MCF 10A (cell line): ENCODE data around the gene HACD1. TPM values are rescaled to one million over a fixed set of nuclear protein-coding genes. Genes with fewer than 3 reads are reported as not detected.
"Not testable (repeated sequence)": the region's sequence is repeated elsewhere in the genome, so short reads cannot be mapped to it uniquely, and the experiment has no call there.

ENCODE experiments used
- BruUV-seq: library from RNA; stranded (reverse); fragments of 400-500 nt; replicated peaks from 2 replicates; lab custom pipeline; 2021; lab: Mats Ljungman, UMichigan
- CTCF ChIA-PET: fragments of 300-600 bp; sonication (Branson Sonifier 250); formaldehyde crosslinking; extraction: SDS; loops from one replicate; lab custom pipeline; 2021; ENCODE audit warnings: antibody characterized with exemption, inconsistent platforms; lab: Yijun Ruan, JAX
- POLR2A ChIA-PET: fragments of 300-600, 350-650 bp; sonication (Branson Sonifier 250); formaldehyde crosslinking; extraction: SDS; loops from one replicate; lab custom pipeline; 2020; ENCODE audit warnings: antibody characterized with exemption, inconsistent platforms; lab: Yijun Ruan, JAX
- DNase-seq: peaks from one replicate; pipeline ENCODE4 v3.0.0-alpha.2; 2018; ENCODE audit not compliant: unreplicated experiment
- H3K27ac Mint-ChIP-seq: one replicate; pipeline ENCODE4 v1.8.0; 2022; ENCODE audit warnings: mild to moderate bottlenecking, low read depth, mixed read lengths; ENCODE audit not compliant: unreplicated experiment
- H3K27me3 Mint-ChIP-seq: one replicate; pipeline ENCODE4 v1.8.0; 2022; ENCODE audit warnings: mixed read lengths; ENCODE audit not compliant: insufficient read depth, unreplicated experiment
- H3K36me3 Mint-ChIP-seq: one replicate; pipeline ENCODE4 v1.8.0; 2022; ENCODE audit warnings: mild to moderate bottlenecking, moderate library complexity, mixed read lengths; ENCODE audit not compliant: insufficient read depth, unreplicated experiment
- H3K4me1 Mint-ChIP-seq: one replicate; pipeline ENCODE4 v1.8.0; 2022; ENCODE audit warnings: mixed read lengths; ENCODE audit not compliant: insufficient read depth, unreplicated experiment
- H3K4me3 Mint-ChIP-seq: one replicate; pipeline ENCODE4 v1.8.0; 2022; ENCODE audit warnings: mild to moderate bottlenecking, moderate library complexity, mixed read lengths; ENCODE audit not compliant: unreplicated experiment
- H3K9me3 Mint-ChIP-seq: one replicate; pipeline ENCODE4 v1.8.0; 2022; ENCODE audit warnings: mixed read lengths; ENCODE audit not compliant: unreplicated experiment
- intact Hi-C: fragments of 100-400 bp; cut with micrococcal nuclease; formaldehyde crosslinking; loops from 2 replicates; pipeline ENCODE4 v1.14.1; 2022
- total RNA-seq: library from RNA; stranded (reverse); gene quantifications from 2 replicates; pipeline ENCODE4 v1.2.3, GENCODE V29; 2022
- TF ChIP-seq, protein P1 (sequence below): fragments of 200-600 bp; IDR thresholded peaks from one replicate; pipeline ENCODE4 v1.8.0; 2022; ENCODE audit warnings: antibody characterized with exemption, mild to moderate bottlenecking; ENCODE audit not compliant: unreplicated experiment

HACD1 gene
- total RNA-seq, 1 experiment from 2014 or later = 34.2 TPM

- peak; percentile 85 for DNase-seq
- Mint-ChIP-seq H3K4me3 (peak overlapping the region; percentile 95), H3K4me1 (peaks cover 12% of the 10 kb centered on the region), H3K9me3 (no peaks in the 10 kb centered on the region), H3K27me3 (no peaks in the 10 kb centered on the region), H3K27ac (peak overlapping the region; percentile 100), H3K36me3 (peaks cover 9% of the 10 kb centered on the region)
- intact Hi-C loops = loop anchor here (1.0 kb wide), 1 partner anchor 26 kb away; the partner anchor contains the start of gene HACD1
- ChIA-PET POLR2A (interaction anchor here (0.6 to 6.3 kb wide), 34 partner anchors 10 to 1783 kb away, joined by 3 to 151 read pairs (median 4); partner anchors contain the start of genes HACD1, MINDY3 and RSU1), CTCF (interaction anchor here (0.6 to 3.7 kb wide), 6 partner anchors 22 to 94 kb away, joined by 3 to 33 read pairs (median 6); partner anchors contain the start of gene HACD1)
- TF ChIP-seq, protein P1, sequence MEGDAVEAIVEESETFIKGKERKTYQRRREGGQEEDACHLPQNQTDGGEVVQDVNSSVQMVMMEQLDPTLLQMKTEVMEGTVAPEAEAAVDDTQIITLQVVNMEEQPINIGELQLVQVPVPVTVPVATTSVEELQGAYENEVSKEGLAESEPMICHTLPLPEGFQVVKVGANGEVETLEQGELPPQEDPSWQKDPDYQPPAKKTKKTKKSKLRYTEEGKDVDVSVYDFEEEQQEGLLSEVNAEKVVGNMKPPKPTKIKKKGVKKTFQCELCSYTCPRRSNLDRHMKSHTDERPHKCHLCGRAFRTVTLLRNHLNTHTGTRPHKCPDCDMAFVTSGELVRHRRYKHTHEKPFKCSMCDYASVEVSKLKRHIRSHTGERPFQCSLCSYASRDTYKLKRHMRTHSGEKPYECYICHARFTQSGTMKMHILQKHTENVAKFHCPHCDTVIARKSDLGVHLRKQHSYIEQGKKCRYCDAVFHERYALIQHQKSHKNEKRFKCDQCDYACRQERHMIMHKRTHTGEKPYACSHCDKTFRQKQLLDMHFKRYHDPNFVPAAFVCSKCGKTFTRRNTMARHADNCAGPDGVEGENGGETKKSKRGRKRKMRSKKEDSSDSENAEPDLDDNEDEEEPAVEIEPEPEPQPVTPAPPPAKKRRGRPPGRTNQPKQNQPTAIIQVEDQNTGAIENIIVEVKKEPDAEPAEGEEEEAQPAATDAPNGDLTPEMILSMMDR = no peak
- TSS peak; percentile 84 for BruUV-seq
Observed at GRCh38 chr10:17643339-17643754, 26.2 kb upstream of the HACD1 start.

DNA sequence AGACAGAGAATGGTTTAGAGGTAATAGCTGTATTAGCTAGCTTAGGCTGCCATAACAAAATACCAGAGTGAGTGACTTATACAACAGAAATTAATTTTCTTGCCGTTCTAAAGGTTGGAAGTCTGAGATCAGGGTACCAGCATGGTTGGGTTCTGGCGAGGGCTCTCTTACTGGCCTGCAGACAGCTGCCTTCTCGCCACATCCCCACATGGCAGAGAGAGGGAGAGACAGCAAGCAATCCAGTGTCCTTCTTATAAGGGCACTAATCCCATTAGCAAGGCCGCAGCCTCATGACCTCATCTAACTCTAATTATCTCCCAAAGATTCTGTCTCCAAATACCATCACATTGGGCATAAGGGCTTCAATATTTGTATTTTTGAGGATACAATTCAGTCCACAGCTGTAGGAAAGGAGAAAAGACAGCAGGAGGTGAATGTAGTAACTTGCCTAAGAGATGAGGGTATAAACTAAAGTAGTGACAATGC, 23.2 kb upstream of the HACD1 start:
- Mint-ChIP-seq H3K27ac (no peak overlapping the region), H3K36me3 (peaks cover 9% of the 10 kb centered on the region), H3K9me3 (no peaks in the 10 kb centered on the region), H3K4me1 (peaks cover under 1% of the 10 kb centered on the region), H3K27me3 (no peaks in the 10 kb centered on the region), H3K4me3 (no peak overlapping the region)
- TF ChIP-seq, protein P1 = no peak
- CTCF ChIA-PET = interaction anchor here (1.3 kb wide), 1 partner anchor 96 kb away, joined by 5 read pairs; no protein-coding TSS in a partner anchor
- no TSS peak for BruUV-seq
- intact Hi-C loops = no loop called here
- POLR2A ChIA-PET = no interaction called here
- no peak for DNase-seq

GRCh38 chr10:17637869-17638268, 20.7 kb upstream of the HACD1 start:
- no peaks in the 10 kb centered on the region for H3K9me3 Mint-ChIP-seq
- no peaks in the 10 kb centered on the region for H3K4me1 Mint-ChIP-seq
- CTCF ChIA-PET = interaction anchor here (0.6 to 2.9 kb wide), 4 partner anchors 20 to 544 kb away, joined by 4 to 13 read pairs (median 6); partner anchors contain the start of gene HACD1
- no peak for DNase-seq
- no peak overlapping the region for H3K4me3 Mint-ChIP-seq
- no TSS peak for BruUV-seq
- H3K27me3 Mint-ChIP-seq = no peaks in the 10 kb centered on the region
- H3K27ac Mint-ChIP-seq = no peak overlapping the region
- intact Hi-C loops = no loop called here
- POLR2A ChIA-PET = interaction anchor here (0.6 to 1.0 kb wide), 2 partner anchors 21 to 1022 kb away, joined by 3 read pairs; partner anchors contain the start of gene HACD1
- TF ChIP-seq, protein P1 = no peak
- no peaks in the 10 kb centered on the region for H3K36me3 Mint-ChIP-seq

- Mint-ChIP-seq H3K27me3 (no peaks in the 10 kb centered on the region), H3K9me3 (no peaks in the 10 kb centered on the region), H3K27ac (no peak overlapping the region), H3K4me1 (no peaks in the 10 kb centered on the region), H3K36me3 (no peaks in the 10 kb centered on the region), H3K4me3 (no peak overlapping the region)
- ChIA-PET CTCF (interaction anchor here (1.0 to 1.3 kb wide), 2 partner anchors 11 to 27 kb away, joined by 3 to 5 read pairs; no protein-coding TSS in a partner anchor), POLR2A (interaction anchor here (0.6 to 3.8 kb wide), 5 partner anchors 11 to 55 kb away, joined by 3 to 23 read pairs (median 4); partner anchors contain the start of genes HACD1 and STAM)
- DNase-seq = no peak
- no TSS peak for BruUV-seq
- intact Hi-C loops = no loop called here
- TF ChIP-seq, protein P1 = no peak
Observed at GRCh38 chr10:17633353-17633752, 16.2 kb upstream of the HACD1 start.

- H3K4me1 Mint-ChIP-seq, intact Hi-C loops, DNase-seq, H3K4me3 Mint-ChIP-seq, BruUV-seq, H3K27ac Mint-ChIP-seq, H3K36me3 Mint-ChIP-seq, H3K27me3 Mint-ChIP-seq, H3K9me3 Mint-ChIP-seq: not testable (repeated sequence)
- ChIA-PET POLR2A (interaction anchor here (2.0 to 3.8 kb wide), 2 partner anchors 12 to 15 kb away, joined by 6 to 23 read pairs; partner anchors contain the start of genes HACD1 and STAM), CTCF (interaction anchor here (0.6 to 1.3 kb wide), 3 partner anchors 11 to 52 kb away, joined by 3 to 5 read pairs (median 4); no protein-coding TSS in a partner anchor)
Observed at GRCh38 chr10:17632590-17632989, 15.4 kb upstream of the HACD1 start.
